ENCODE results near the gene ALDH1A1. TPM values are rescaled to one million over a fixed set of nuclear protein-coding genes. Genes with fewer than 3 reads are reported as not detected.

The ALDH1A1 gene
- total and polyA plus RNA-seq, 2 of the 8 experiments (the other 6 are each of a cell fraction or from before 2014, with no cell fraction given), result 0.50 to 0.82 TPM

DNA sequence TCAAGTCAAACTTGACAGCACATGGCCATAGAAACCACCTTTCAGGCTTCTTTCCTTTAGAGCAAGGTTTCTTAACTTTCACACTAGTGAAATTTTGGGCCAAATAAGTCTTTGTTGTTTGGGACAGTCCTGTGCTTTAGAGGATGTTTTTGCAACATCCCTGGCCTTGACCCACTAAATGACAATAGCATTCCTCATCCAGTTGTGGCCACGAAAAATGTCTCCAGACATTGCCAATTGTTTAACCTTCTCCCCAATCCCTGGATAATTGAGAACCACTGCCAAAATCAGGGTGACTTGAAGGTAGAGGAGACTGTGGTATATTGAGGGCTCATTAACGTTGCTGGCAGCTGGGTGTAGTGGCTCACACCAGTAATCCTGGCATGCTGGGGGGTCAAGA, 72.0 kb downstream of the ALDH1A1 start:
- Histone ChIP-seq H4K5ac (ENCODE audit: insufficient read length, low read depth, low read length) (no peak overlapping the region), H3K27me3 (replicated peaks in 1 of 4; ENCODE audit: control insufficient read depth in 3 of 4, extremely low read depth in 1 of 4, insufficient read depth in 3 of 4, low read length in 3 of 4) (no peaks in the 10 kb centered on the region), H3K9me3 (ENCODE audit: insufficient read depth in 2 of 2, low read depth in 1 of 2, low read length in 1 of 2) (no peaks in the 10 kb centered on the region), H3K79me1 (ENCODE audit: low read depth, low read length) (no peaks in the 10 kb centered on the region), H3K9ac (replicated peaks in 1 of 4; ENCODE audit: extremely low read depth in 1 of 4, low read depth in 3 of 4, low read length in 3 of 4) (no peak overlapping the region), H3K79me2 (ENCODE audit: control insufficient read depth in 1 of 2, insufficient read depth in 2 of 2, low read length in 2 of 2) (no peaks in the 10 kb centered on the region), H3K4me3 (ENCODE audit: extremely low read depth in 1 of 4, insufficient read depth in 2 of 4, low read depth in 3 of 4, low read length in 4 of 4) (no peak overlapping the region), H3K4me2 (ENCODE audit: insufficient read depth in 1 of 2, low read depth in 2 of 2, low read length in 2 of 2) (no peak overlapping the region), H4K91ac (replicated peaks; ENCODE audit: insufficient read length, low read length) (no peak overlapping the region), H2BK5ac (ENCODE audit: low read depth, low read length) (no peak overlapping the region), H3K18ac (ENCODE audit: extremely low read depth, low read length) (no peak overlapping the region), H3K23me2 (ENCODE audit: low read depth, low read length) (no peaks in the 10 kb centered on the region; the same call in 1 of the 2 replicates), H3K56ac (replicated peaks; ENCODE audit: insufficient read length, low read depth, low read length) (no peak overlapping the region), H2BK20ac (ENCODE audit: low read length) (no peak overlapping the region), H2AK5ac (ENCODE audit: low read depth, low read length) (no peak overlapping the region), H2BK120ac (replicated peaks; ENCODE audit: low read depth, low read length) (no peak overlapping the region), H3K14ac (ENCODE audit: insufficient read length) (no peak overlapping the region), H3K4me1 (replicated peaks in 1 of 4; ENCODE audit: control insufficient read depth in 3 of 4, insufficient read depth in 4 of 4, low read length in 3 of 4) (no peaks in the 10 kb centered on the region), H3K36me3 (ENCODE audit: control insufficient read depth in 2 of 4, insufficient read depth in 4 of 4, low read length in 3 of 4) (no peaks in the 10 kb centered on the region), H3K4ac (replicated peaks; ENCODE audit: insufficient read length, low read depth, low read length) (no peak overlapping the region), H3K23ac (ENCODE audit: insufficient read length) (no peak overlapping the region), H2BK15ac (ENCODE audit: low read length) (no peak overlapping the region), H2AFZ (ENCODE audit: low read length) (no peak overlapping the region), H4K8ac (ENCODE audit: extremely low read depth, insufficient read depth, low read length) (no peak overlapping the region), H3K27ac (ENCODE audit: low read depth, low read length) (no peak overlapping the region), H4K20me1 (replicated peaks in 1 of 2; ENCODE audit: control insufficient read depth in 1 of 2, insufficient read depth in 2 of 2, low read length in 2 of 2) (no peaks in the 10 kb centered on the region), H2BK12ac (ENCODE audit: low read depth, low read length) (no peak overlapping the region)
- DNase-seq (ENCODE audit: low read depth in 1 of 2, low spot score in 2 of 2), result no peak
- ChIA-PET CTCF (ENCODE audit: partially characterized antibody) (interaction anchor here (0.7 to 1.0 kb wide), 3 partner anchors 9 to 236 kb away, joined by 3 read pairs; no protein-coding TSS in a partner anchor), POLR2A (ENCODE audit: partially characterized antibody) (no interaction called here)
- no peak for FAIRE-seq
- TF ChIP-seq EZH2 (IDR thresholded peaks at IDR 0.05; ENCODE audit: low read depth, low read length, severe bottlenecking) (no peak), SRF (IDR thresholded peaks at IDR 0.05; ENCODE audit: low read depth, low read length) (no peak), HDAC6 (IDR thresholded peaks at IDR 0.05; ENCODE audit: low read depth, low read length) (no peak), TEAD4 (IDR thresholded peaks at IDR 0.05; ENCODE audit: low read depth, low read length) (no peak), CEBPB (IDR thresholded peaks at IDR 0.05; ENCODE audit: low read depth, low read length) (no peak), GABPA (IDR thresholded peaks at IDR 0.05; ENCODE audit: borderline replicate concordance, insufficient read depth, low read length) (no peak), RAD21 (IDR thresholded peaks at IDR 0.05 in 1 of 2, conservative IDR thresholded peaks at IDR 0.05 in 1 of 2; ENCODE audit: low read depth in 2 of 2, low read length in 2 of 2) (no peak), PHF8 (conservative IDR thresholded peaks at IDR 0.05; ENCODE audit: low read depth, low read length) (no peak)
- TF ChIP-seq, protein P1, sequence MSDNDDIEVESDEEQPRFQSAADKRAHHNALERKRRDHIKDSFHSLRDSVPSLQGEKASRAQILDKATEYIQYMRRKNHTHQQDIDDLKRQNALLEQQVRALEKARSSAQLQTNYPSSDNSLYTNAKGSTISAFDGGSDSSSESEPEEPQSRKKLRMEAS (IDR thresholded peaks at IDR 0.05), result no peak
- 93% methylated on average over 2 of the region's 2 CpGs; no CpG with 5 or more reads in 1 of the 2 experiments for WGBS, 2 experiments (ENCODE audit: extremely low coverage in 1 of 2, insufficient coverage in 1 of 2, insufficient read length in 1 of 2, insufficient replicate concordance in 2 of 2, low coverage in 1 of 2, low lambda C conversion rate in 2 of 2, missing lambda C conversion rate in 1 of 2)

Data from H1 (cell line).